Smooth muscle cell (in vitro differentiated cells): ENCODE measurements around the gene PPM1F. TPM values are rescaled to one million over a fixed set of nuclear protein-coding genes. Genes with fewer than 3 reads are reported as not detected.

Experiments
- DNase-seq: peaks from one replicate; lab custom pipeline; 2025; ENCODE audit not compliant: unreplicated experiment; lab: John Stamatoyannopoulos, UW
- H2AFZ ChIP-seq: fragments of 200-600 bp; sonication (generic); 2 replicates; pipeline ENCODE4 v1.6.0; 2016; ENCODE audit warnings: antibody characterized with exemption, low read depth, mild to moderate bottlenecking
- H3F3A ChIP-seq: fragments of 200-600 bp; sonication (generic); 2 replicates; pipeline ENCODE4 v1.6.0; 2017; ENCODE audit warnings: antibody characterized with exemption, low read depth
- H3K27ac ChIP-seq: fragments of 200-600 bp; sonication (generic); 2 replicates; pipeline ENCODE4 v1.5.1; 2016; ENCODE audit warnings: low read depth, mild to moderate bottlenecking
- H3K27me3 ChIP-seq: fragments of 200-600 bp; sonication (generic); 2 replicates; pipeline ENCODE4 v1.6.1; 2016; ENCODE audit warnings: low read depth, mild to moderate bottlenecking
- H3K36me3 ChIP-seq: fragments of 200-600 bp; sonication (generic); 2 replicates; pipeline ENCODE4 v1.5.1; 2016; ENCODE audit warnings: low read depth
- H3K4me1 ChIP-seq: fragments of 200-600 bp; sonication (generic); 2 replicates; pipeline ENCODE4 v1.5.1; 2016; ENCODE audit warnings: low read depth
- H3K4me2 ChIP-seq: fragments of 200-600 bp; sonication (generic); 2 replicates; pipeline ENCODE4 v1.6.0; 2016; ENCODE audit warnings: mild to moderate bottlenecking
- H3K4me3 ChIP-seq: fragments of 200-600 bp; sonication (generic); 2 replicates; pipeline ENCODE4 v1.5.1; 2016; ENCODE audit warnings: mild to moderate bottlenecking
- H3K79me2 ChIP-seq: fragments of 200-600 bp; sonication (generic); 2 replicates; pipeline ENCODE4 v1.6.0; 2016; ENCODE audit warnings: low read depth, mild to moderate bottlenecking
- H3K9ac ChIP-seq: fragments of 200-600 bp; sonication (generic); 2 replicates; pipeline ENCODE4 v1.6.0; 2016; ENCODE audit warnings: low read depth
- H3K9me3 ChIP-seq: fragments of 200-600 bp; sonication (generic); replicated peaks from 2 replicates; pipeline ENCODE4 v1.5.1; 2016; ENCODE audit warnings: low read depth
- H4K20me1 ChIP-seq: fragments of 200-600 bp; sonication (generic); 2 replicates; pipeline ENCODE4 v1.6.0; 2016; ENCODE audit warnings: low read depth
- CTCF ChIP-seq: fragments of 200-600 bp; sonication (generic); IDR thresholded peaks from 2 replicates; pipeline ENCODE4 v1.5.1; 2017; ENCODE audit warnings: borderline replicate concordance, mild to moderate bottlenecking, antibody characterized with exemption; ENCODE audit not compliant: insufficient read depth, poor library complexity, severe bottlenecking
- WGBS: methylation state at CpG from one replicate; pipeline ENCODE4 v1.1.7; 2016; ENCODE audit warnings: low lambda C conversion rate; 5-methylcytosine and 5-hydroxymethylcytosine counted together
- polyA plus RNA-seq: library from polyadenylated mRNA; unstranded; fragments of >200 nt; fragmentation: Nextera tagmentation; extraction: Ambion mirVana; gene quantifications from 2 replicates; pipeline ENCODE4 v1.2.1, GENCODE V29; 2016
- total RNA-seq: library from RNA; depleted of rRNA; stranded (reverse); fragments of >200 nt; gene quantifications from 2 replicates; pipeline ENCODE4 v1.2.3, GENCODE V29; 2014

Gene PPM1F
- total and polyA plus RNA-seq, 2 experiments from 2014 or later: 11.8 to 15.2 TPM

- no peak overlapping the region for H3K4me2 ChIP-seq
- 88% methylated on average over 6 of the region's 6 CpGs for WGBS
These were observed 34.7 kb downstream of the PPM1F start for GRCh38 chr22:21917959-21918261.

GRCh38 chr22:21917181-21917958 is 35.3 kb downstream of the PPM1F start:
- Histone ChIP-seq H3F3A (no peaks in the 10 kb centered on the region), H3K4me3 (no peak overlapping the region), H3K4me1 (peaks cover 14% of the 10 kb centered on the region), H3K9me3 (no peaks in the 10 kb centered on the region), H3K36me3 (no peaks in the 10 kb centered on the region), H3K79me2 (no peaks in the 10 kb centered on the region), H4K20me1 (no peaks in the 10 kb centered on the region), H3K27me3 (no peaks in the 10 kb centered on the region), H3K4me2 (no peak overlapping the region), H3K9ac (no peak overlapping the region), H3K27ac (no peak overlapping the region), H2AFZ (no peak overlapping the region)
- TF ChIP-seq CTCF: no peak
- 72% methylated on average over 17 of the region's 17 CpGs for WGBS
- DNase-seq: no peak

More at GRCh38 chr22:21917959-21918261, 34.7 kb downstream of the PPM1F start:
- Histone ChIP-seq H3K4me1 (peaks cover 14% of the 10 kb centered on the region), H3K9me3 (no peaks in the 10 kb centered on the region), H3K27me3 (no peaks in the 10 kb centered on the region), H3K79me2 (no peaks in the 10 kb centered on the region), H3K9ac (no peak overlapping the region), H2AFZ (no peak overlapping the region), H3K27ac (no peak overlapping the region), H3K4me3 (no peak overlapping the region), H4K20me1 (no peaks in the 10 kb centered on the region), H3F3A (no peaks in the 10 kb centered on the region), H3K36me3 (no peaks in the 10 kb centered on the region)
- DNase-seq: no peak
- no peak for TF ChIP-seq CTCF

- Histone ChIP-seq H3K36me3 (no peaks in the 10 kb centered on the region), H3K4me1 (peaks cover 14% of the 10 kb centered on the region), H2AFZ (no peak overlapping the region), H3K27me3 (no peaks in the 10 kb centered on the region), H3K9me3 (no peaks in the 10 kb centered on the region), H4K20me1 (no peaks in the 10 kb centered on the region), H3K27ac (no peak overlapping the region), H3K4me2 (no peak overlapping the region), H3K79me2 (no peaks in the 10 kb centered on the region), H3K4me3 (no peak overlapping the region), H3F3A (no peaks in the 10 kb centered on the region), H3K9ac (no peak overlapping the region)
- TF ChIP-seq CTCF: no peak
- no peak for DNase-seq
- WGBS: 88% methylated on average over 4 of the region's 4 CpGs
These were observed 36.2 kb downstream of the PPM1F start for GRCh38 chr22:21916309-21916918.
